GM23338 (cell line): Measurements from ENCODE around the gene TSPAN3. TPM values are rescaled to one million over a fixed set of nuclear protein-coding genes. Genes with fewer than 3 reads are reported as not detected.

Experiments
- ATAC-seq: fragments of 200-7000 bp; cut with Tn5 transposase; 3 replicates; pipeline ENCODE4 v1.9.1; 2020
- DNase-seq: peaks from one replicate; pipeline ENCODE4 v3.0.0-alpha.2; 2015; ENCODE audit warnings: low spot score
- H2AFZ ChIP-seq: fragments of 200-600 bp; sonication (generic); 2 replicates; pipeline ENCODE4 v1.8.0; 2016; ENCODE audit warnings: antibody characterized with exemption, mild to moderate bottlenecking, moderate library complexity
- H3F3A ChIP-seq: fragments of 200-600 bp; sonication (generic); replicated peaks from 2 replicates; pipeline ENCODE4 v1.8.0; 2017; ENCODE audit warnings: antibody characterized with exemption, mixed run types, low read depth
- H3K27ac ChIP-seq: fragments of 200-600 bp; sonication (generic); 2 replicates; pipeline ENCODE4 v1.6.1; 2016; ENCODE audit warnings: low read depth
- H3K27me3 ChIP-seq: fragments of 200-600 bp; sonication (generic); 2 replicates; pipeline ENCODE4 v1.8.0; 2016; ENCODE audit warnings: mild to moderate bottlenecking, mixed run types, moderate library complexity; ENCODE audit not compliant: insufficient read depth
- H3K36me3 ChIP-seq: fragments of 200-600 bp; sonication (generic); 2 replicates; pipeline ENCODE4 v1.8.0; 2016; ENCODE audit warnings: mild to moderate bottlenecking; ENCODE audit not compliant: insufficient read depth
- H3K4me1 ChIP-seq: fragments of 200-600 bp; sonication (generic); 2 replicates; pipeline ENCODE4 v1.8.0; 2016; ENCODE audit warnings: mild to moderate bottlenecking, moderate library complexity; ENCODE audit not compliant: insufficient read depth
- H3K4me2 ChIP-seq: fragments of 200-600 bp; sonication (generic); 2 replicates; pipeline ENCODE4 v1.7.1; 2017; ENCODE audit warnings: mixed run types
- H3K4me3 ChIP-seq: fragments of 200-600 bp; sonication (generic); 2 replicates; pipeline ENCODE4 v1.6.1; 2016; ENCODE audit warnings: mixed run types
- H3K79me2 ChIP-seq: fragments of 200-600 bp; sonication (generic); replicated peaks from 2 replicates; pipeline ENCODE4 v1.8.0; 2017; ENCODE audit warnings: mild to moderate bottlenecking; ENCODE audit not compliant: insufficient read depth
- H3K9me2 ChIP-seq: fragments of 200-600 bp; sonication (generic); 2 replicates; pipeline ENCODE4 v1.8.0; 2017; ENCODE audit not compliant: insufficient read depth
- H4K20me1 ChIP-seq: fragments of 200-600 bp; sonication (generic); replicated peaks from 2 replicates; pipeline ENCODE4 v1.8.0; 2017; ENCODE audit warnings: mild to moderate bottlenecking; ENCODE audit not compliant: insufficient read depth
- H3K27ac Mint-ChIP-seq: 2 replicates; pipeline ENCODE4 v1.8.0; 2020; ENCODE audit warnings: inconsistent platforms, mild to moderate bottlenecking, moderate library complexity, mixed read lengths
- H3K27me3 Mint-ChIP-seq: 3 replicates; pipeline ENCODE4 v1.8.0; 2022; ENCODE audit warnings: low read depth, mild to moderate bottlenecking, moderate library complexity, mixed read lengths, inconsistent platforms; ENCODE audit not compliant: insufficient read depth, poor library complexity
- H3K36me3 Mint-ChIP-seq: 3 replicates; pipeline ENCODE4 v1.8.0; 2021; ENCODE audit warnings: low read depth, mild to moderate bottlenecking, inconsistent platforms, moderate library complexity, mixed read lengths
- H3K4me1 Mint-ChIP-seq: 3 replicates; pipeline ENCODE4 v1.8.0; 2020; ENCODE audit warnings: mild to moderate bottlenecking, inconsistent platforms, mixed read lengths
- H3K4me3 Mint-ChIP-seq: 3 replicates; pipeline ENCODE4 v1.8.0; 2021; ENCODE audit warnings: moderate library complexity, mild to moderate bottlenecking, inconsistent platforms, mixed read lengths
- H3K9me3 Mint-ChIP-seq: 3 replicates; pipeline ENCODE4 v1.8.0; 2020; ENCODE audit warnings: moderate library complexity, mild to moderate bottlenecking, inconsistent platforms, mixed read lengths
- ETS1 ChIP-seq: IDR thresholded peaks from 2 replicates; pipeline ENCODE4 v1.6.1; 2016; ENCODE audit warnings: antibody characterized with exemption
- EZH2 ChIP-seq: fragments of 200-600 bp; sonication (generic); IDR thresholded peaks from one replicate; pipeline ENCODE4 v1.8.0; 2017; ENCODE audit warnings: antibody characterized with exemption, mild to moderate bottlenecking, low read depth; ENCODE audit not compliant: unreplicated experiment
- EZH2phosphoT487 ChIP-seq: fragments of 200-600 bp; sonication (generic); IDR thresholded peaks from one replicate; pipeline ENCODE4 v1.8.1; 2018; ENCODE audit warnings: antibody characterized with exemption; ENCODE audit not compliant: unreplicated experiment
- JUNB ChIP-seq: IDR thresholded peaks from one replicate; pipeline ENCODE4 v1.6.1; 2016; ENCODE audit warnings: antibody characterized with exemption; ENCODE audit not compliant: unreplicated experiment
- NANOG ChIP-seq: IDR thresholded peaks from 2 replicates; pipeline ENCODE4 v1.6.1; 2016; ENCODE audit warnings: antibody characterized with exemption, borderline replicate concordance
- REST ChIP-seq: IDR thresholded peaks from one replicate; pipeline ENCODE4 v1.6.1; 2018; ENCODE audit warnings: antibody characterized with exemption; ENCODE audit not compliant: unreplicated experiment
- STAT1 ChIP-seq: IDR thresholded peaks from one replicate; pipeline ENCODE4 v1.6.1; 2016; ENCODE audit warnings: antibody characterized with exemption; ENCODE audit not compliant: unreplicated experiment
- ZNF331 ChIP-seq: fragments of 250-450 bp; sonication (Bioruptor Pico); IDR thresholded peaks from 2 replicates; pipeline ENCODE4 v1.5.0; 2020; ENCODE audit warnings: low read depth, mild to moderate bottlenecking, moderate library complexity
- ZNF462 ChIP-seq: fragments of 250-450 bp; sonication (Bioruptor Pico); IDR thresholded peaks from 2 replicates; pipeline ENCODE4 v1.5.0; 2020; ENCODE audit warnings: mild to moderate bottlenecking, moderate library complexity
- polyA plus RNA-seq: library from polyadenylated mRNA; unstranded; fragments of >200 nt; fragmentation: Nextera tagmentation; extraction: Ambion mirVana; gene quantifications from 2 replicates; pipeline ENCODE4 v1.2.1, GENCODE V29; 2016
- total RNA-seq: library from RNA; depleted of rRNA; stranded (reverse); fragments of >200 nt; shearing (Covaris generic); gene quantifications from 2 replicates; pipeline ENCODE4 v1.2.3, GENCODE V29; 2014

Gene TSPAN3
- total and polyA plus RNA-seq, 2 experiments from 2014 or later = 72.5 to 159 TPM

GRCh38 chr15:77039217-77039533 lies 31.7 kb downstream of the TSPAN3 start:
- Mint-ChIP-seq H3K36me3 (peaks cover 58% of the 10 kb centered on the region), H3K27me3 (peaks cover 30% of the 10 kb centered on the region), H3K9me3 (peaks cover 29% of the 10 kb centered on the region), H3K4me3 (no peak overlapping the region), H3K27ac (no peak overlapping the region), H3K4me1 (peaks cover 6% of the 10 kb centered on the region)
- Histone ChIP-seq H4K20me1 (no peaks in the 10 kb centered on the region), H2AFZ (no peak overlapping the region), H3F3A (no peaks in the 10 kb centered on the region), H3K27ac (no peak overlapping the region), H3K9me2 (no peaks in the 10 kb centered on the region), H3K36me3 (no peaks in the 10 kb centered on the region), H3K4me3 (no peak overlapping the region), H3K4me1 (no peaks in the 10 kb centered on the region), H3K27me3 (no peaks in the 10 kb centered on the region), H3K4me2 (no peak overlapping the region), H3K79me2 (no peaks in the 10 kb centered on the region)
- DNase-seq (no peak), ATAC-seq (no peak)
- TF ChIP-seq EZH2 (no peak), JUNB (no peak), NANOG (no peak), ZNF331 (CRISPR knock-in tag) (no peak), ETS1 (no peak), STAT1 (no peak), REST (no peak), ZNF462 (CRISPR knock-in tag) (no peak), EZH2phosphoT487 (no peak)
